ENCODE results near the gene LRP5. TPM values are rescaled to one million over a fixed set of nuclear protein-coding genes. Genes with fewer than 3 reads are reported as not detected.
"Not testable (repeated sequence)": the region's sequence is repeated elsewhere in the genome, so short reads cannot be mapped to it uniquely, and the experiment has no call there.

The LRP5 gene
- total RNA-seq, 2 experiments from 2014 or later = 11.7 to 13.6 TPM

DNA sequence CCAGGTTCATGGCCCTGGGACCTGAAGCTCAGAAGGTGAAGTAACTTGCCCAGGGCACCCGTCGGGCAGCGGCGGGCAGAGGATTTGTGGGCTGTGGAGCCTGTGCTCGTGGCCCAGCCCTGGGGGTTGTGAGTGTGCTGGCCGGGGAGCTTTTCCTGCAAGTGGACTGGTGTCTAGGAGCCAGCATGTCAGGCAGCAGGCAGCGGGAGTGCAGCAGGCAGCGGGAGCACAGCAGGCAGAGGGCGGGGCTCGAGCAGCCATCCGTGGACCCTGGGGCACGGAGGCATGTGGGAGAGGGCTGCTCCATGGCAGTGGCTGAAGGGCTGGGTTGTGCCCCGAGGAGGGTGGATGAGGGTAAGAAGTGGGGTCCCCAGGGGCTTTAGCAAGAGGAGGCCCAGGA lies 75.4 kb downstream of the LRP5 start:
- ATAC-seq (no peak), DNase-seq (no peak)
- CTCF ChIA-PET = interaction anchor here (0.5 to 0.7 kb wide), 2 partner anchors 12 to 308 kb away, joined by 3 to 4 read pairs; no protein-coding TSS in a partner anchor
- Mint-ChIP-seq H3K27me3 (no peaks in the 10 kb centered on the region), H3K4me1 (no peaks in the 10 kb centered on the region), H3K9me3 (ENCODE audit: low read depth) (no peaks in the 10 kb centered on the region), H3K36me3 (ENCODE audit: low read depth) (no peaks in the 10 kb centered on the region), H3K27ac (no peak overlapping the region), H3K4me3 (no peak overlapping the region)
- intact Hi-C loops (cut with DNase I, micrococcal nuclease) = no loop called here
- POLR2A ChIA-PET = no interaction called here

DNA sequence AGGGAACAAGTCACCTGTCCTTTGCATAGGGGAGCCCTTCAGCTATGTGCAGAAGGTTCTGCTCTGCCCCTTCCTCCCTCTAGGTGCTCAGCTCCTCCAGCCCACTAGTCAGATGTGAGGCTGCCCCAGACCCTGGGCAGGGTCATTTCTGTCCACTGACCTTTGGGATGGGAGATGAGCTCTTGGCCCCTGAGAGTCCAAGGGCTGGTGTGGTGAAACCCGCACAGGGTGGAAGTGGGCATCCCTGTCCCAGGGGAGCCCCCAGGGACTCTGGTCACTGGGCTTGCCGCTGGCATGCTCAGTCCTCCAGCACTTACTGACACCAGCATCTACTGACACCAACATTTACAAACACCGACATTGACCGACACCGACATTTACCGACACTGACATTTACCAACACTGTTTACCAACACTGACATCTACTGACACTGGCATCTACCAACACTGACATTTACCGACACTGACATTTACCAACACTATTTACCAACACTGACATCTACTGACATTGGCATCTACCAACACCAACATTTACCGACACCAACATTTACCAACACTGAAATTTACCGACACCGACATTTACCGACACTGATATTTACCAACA lies 76.3 kb downstream of the LRP5 start:
- ChIA-PET POLR2A (no interaction called here), CTCF (interaction anchor here (0.7 kb wide), 1 partner anchor 12 kb away, joined by 3 read pairs; no protein-coding TSS in a partner anchor)
- intact Hi-C loops (cut with DNase I, micrococcal nuclease) = no loop called here
- Mint-ChIP-seq H3K4me1 (no peaks in the 10 kb centered on the region), H3K36me3 (ENCODE audit: low read depth) (no peaks in the 10 kb centered on the region), H3K4me3 (no peak overlapping the region), H3K9me3 (ENCODE audit: low read depth) (no peaks in the 10 kb centered on the region), H3K27ac (no peak overlapping the region), H3K27me3 (no peaks in the 10 kb centered on the region)
- ATAC-seq = no peak
- no peak for DNase-seq

DNA sequence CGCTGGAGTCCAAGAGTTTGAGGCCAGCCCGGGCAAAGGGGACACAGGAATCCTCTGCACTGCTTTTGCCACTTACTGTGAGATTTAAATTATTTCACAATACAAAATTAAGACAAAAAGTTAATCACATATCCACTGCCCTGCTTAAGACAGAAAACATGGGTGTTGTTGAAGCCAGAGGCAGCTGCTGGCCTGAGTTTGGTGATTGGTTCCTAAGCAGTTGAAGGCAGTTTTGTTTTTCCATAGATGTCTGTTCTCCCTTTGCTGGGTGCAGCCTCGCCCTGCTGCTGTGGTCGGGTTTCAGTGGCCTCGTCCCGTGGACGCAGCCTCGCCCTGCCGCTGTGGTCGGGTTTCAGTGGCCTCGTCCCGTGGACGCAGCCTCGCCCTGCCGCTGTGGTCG lies 77.9 kb downstream of the LRP5 start:
- H3K27ac Mint-ChIP-seq = no peak overlapping the region

GRCh38 chr11:68392822-68393221 lies 80.4 kb downstream of the LRP5 start:
- H3K4me1 Mint-ChIP-seq = no peaks in the 10 kb centered on the region
- intact Hi-C loops (cut with DNase I, micrococcal nuclease) = no loop called here
- H3K4me3 Mint-ChIP-seq = no peak overlapping the region
- H3K9me3 Mint-ChIP-seq (ENCODE audit: low read depth) = no peaks in the 10 kb centered on the region
- DNase-seq (no peak), ATAC-seq (no peak)
- H3K36me3 Mint-ChIP-seq (ENCODE audit: low read depth) = no peaks in the 10 kb centered on the region
- CTCF ChIA-PET = no interaction called here
- H3K27me3 Mint-ChIP-seq = no peaks in the 10 kb centered on the region
- H3K27ac Mint-ChIP-seq = no peak overlapping the region
- POLR2A ChIA-PET = no interaction called here

More for the DNA sequence above, 77.9 kb downstream of the LRP5 start:
- Mint-ChIP-seq H3K27me3 (no peaks in the 10 kb centered on the region), H3K4me1 (no peaks in the 10 kb centered on the region), H3K4me3 (no peak overlapping the region), H3K9me3 (ENCODE audit: low read depth) (no peaks in the 10 kb centered on the region), H3K36me3 (ENCODE audit: low read depth) (no peaks in the 10 kb centered on the region)
- DNase-seq (no peak), ATAC-seq (no peak)
- ChIA-PET CTCF (no interaction called here), POLR2A (no interaction called here)
- intact Hi-C loops (cut with DNase I, micrococcal nuclease) = no loop called here

DNA sequence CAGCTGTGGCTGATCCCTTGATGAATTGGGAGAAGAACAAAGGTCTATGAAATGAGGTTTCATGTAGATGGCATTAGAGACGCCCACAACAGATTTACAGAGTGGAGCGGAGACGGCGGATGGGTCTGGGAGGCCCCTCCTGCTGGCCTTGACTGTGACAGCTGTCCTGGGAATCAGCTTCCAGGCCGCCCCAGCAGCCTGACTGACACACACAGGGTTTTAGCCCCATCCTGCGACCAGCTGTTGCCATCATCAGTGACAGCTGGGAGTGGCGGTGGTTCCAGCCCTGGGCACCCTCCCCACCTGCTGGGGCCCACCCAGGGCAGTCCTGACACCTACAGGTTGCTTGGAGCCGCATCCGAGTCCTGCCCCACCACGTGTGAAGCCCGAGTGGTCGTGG lies 84.1 kb downstream of the LRP5 start:
- Mint-ChIP-seq H3K27me3 (no peaks in the 10 kb centered on the region), H3K36me3 (ENCODE audit: low read depth) (no peaks in the 10 kb centered on the region), H3K27ac (no peak overlapping the region), H3K4me3 (no peak overlapping the region), H3K9me3 (ENCODE audit: low read depth) (no peaks in the 10 kb centered on the region), H3K4me1 (no peaks in the 10 kb centered on the region)
- ATAC-seq = no peak
- intact Hi-C loops (cut with DNase I, micrococcal nuclease) = no loop called here
- ChIA-PET CTCF (interaction anchor here (1.0 kb wide), 1 partner anchor 13 kb away, joined by 4 read pairs; no protein-coding TSS in a partner anchor), POLR2A (no interaction called here)
- no peak for DNase-seq

GRCh38 chr11:68397256-68397655 lies 84.9 kb downstream of the LRP5 start:
- H3K4me3 Mint-ChIP-seq = no peak overlapping the region
- DNase-seq (no peak), ATAC-seq (no peak)
- H3K27me3 Mint-ChIP-seq = no peaks in the 10 kb centered on the region
- POLR2A ChIA-PET = no interaction called here
- no peaks in the 10 kb centered on the region for H3K4me1 Mint-ChIP-seq
- H3K27ac Mint-ChIP-seq = no peak overlapping the region
- peaks cover 2% of the 10 kb centered on the region for H3K36me3 Mint-ChIP-seq (ENCODE audit: low read depth)
- H3K9me3 Mint-ChIP-seq (ENCODE audit: low read depth) = no peaks in the 10 kb centered on the region
- intact Hi-C loops (cut with DNase I, micrococcal nuclease) = no loop called here
- CTCF ChIA-PET = no interaction called here

DNA sequence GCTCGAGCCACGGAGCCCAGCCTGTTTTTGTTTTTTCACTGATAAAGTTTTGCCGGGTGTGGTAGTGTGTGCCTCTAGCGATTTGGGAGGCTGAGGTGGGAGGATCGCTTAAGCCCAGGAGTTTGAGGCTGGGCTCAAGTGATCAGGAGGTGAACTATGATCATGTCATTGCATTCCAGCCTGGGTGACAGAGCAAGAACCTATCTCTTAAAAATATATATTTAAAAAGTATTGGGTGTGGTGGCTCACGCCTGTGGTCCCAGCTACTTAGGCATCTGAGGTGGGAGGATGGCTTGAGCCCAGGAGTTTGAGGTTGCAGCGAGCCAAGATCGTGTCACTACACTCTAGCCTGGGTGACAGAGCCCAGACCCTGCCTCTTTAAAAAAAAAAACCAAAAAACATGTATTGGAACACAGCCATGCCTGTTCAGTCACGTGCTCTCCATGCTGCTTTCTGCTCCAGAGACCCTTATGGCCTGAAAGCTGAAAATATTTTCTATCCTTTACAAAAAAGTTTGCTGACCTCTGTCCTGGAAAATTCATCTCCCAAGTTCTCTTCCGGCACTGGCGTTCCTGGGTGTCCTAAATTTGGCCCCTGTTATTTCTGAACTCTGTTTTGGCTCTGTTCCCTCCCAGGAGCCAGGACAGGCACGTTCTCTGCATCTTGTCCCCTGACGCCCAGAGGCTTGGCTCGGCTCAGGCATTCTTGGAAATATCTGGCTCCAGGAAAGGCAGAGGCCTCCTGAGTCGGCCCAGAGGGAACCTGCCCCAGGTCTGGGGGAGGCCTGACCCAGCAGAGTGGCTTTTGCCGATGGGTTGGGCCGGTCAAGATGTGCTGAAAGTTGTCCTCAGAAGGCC lies 86.8 kb downstream of the LRP5 start:
- Mint-ChIP-seq H3K9me3 (ENCODE audit: low read depth) (no peaks in the 10 kb centered on the region), H3K4me3 (no peak overlapping the region), H3K36me3 (ENCODE audit: low read depth) (peaks cover 2% of the 10 kb centered on the region), H3K4me1 (no peaks in the 10 kb centered on the region), H3K27ac (no peak overlapping the region), H3K27me3 (no peaks in the 10 kb centered on the region)
- CTCF ChIA-PET = no interaction called here
- ATAC-seq = no peak
- no peak for DNase-seq
- intact Hi-C loops (cut with DNase I, micrococcal nuclease) = no loop called here
- POLR2A ChIA-PET = no interaction called here

DNA sequence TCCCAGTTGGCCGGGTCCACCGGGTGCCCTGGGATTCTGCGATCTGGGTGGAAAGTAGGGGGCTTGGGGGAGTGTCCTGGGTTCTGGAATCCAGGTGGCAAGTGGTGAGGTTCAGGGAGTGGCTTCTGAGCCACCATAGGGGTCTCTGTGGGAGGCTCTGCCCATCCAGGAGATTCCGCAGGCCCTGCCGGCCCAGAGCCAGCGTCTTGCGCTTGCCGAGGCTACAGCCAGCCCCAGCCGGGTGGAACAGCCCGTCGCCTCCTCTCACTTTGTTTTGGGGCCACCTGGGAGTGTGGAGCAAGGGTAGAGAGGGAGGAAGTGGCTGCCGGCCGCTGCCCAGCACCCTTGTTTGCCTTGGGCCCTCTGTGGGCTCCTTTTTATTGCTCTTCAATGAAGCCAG lies 87.5 kb downstream of the LRP5 start:
- Mint-ChIP-seq H3K4me3 (no peak overlapping the region), H3K9me3 (ENCODE audit: low read depth) (no peaks in the 10 kb centered on the region), H3K36me3 (ENCODE audit: low read depth) (peaks cover 2% of the 10 kb centered on the region), H3K27ac (no peak overlapping the region), H3K27me3 (no peaks in the 10 kb centered on the region), H3K4me1 (no peaks in the 10 kb centered on the region)
- intact Hi-C loops (cut with DNase I, micrococcal nuclease) = no loop called here
- DNase-seq (no peak), ATAC-seq (no peak)
- POLR2A ChIA-PET = no interaction called here
- CTCF ChIA-PET = interaction anchor here (1.6 kb wide), 1 partner anchor 142 kb away, joined by 4 read pairs; no protein-coding TSS in a partner anchor

- H3K4me3 Mint-ChIP-seq; ATAC-seq; H3K9me3 Mint-ChIP-seq (ENCODE audit: low read depth); intact Hi-C loops (cut with DNase I, micrococcal nuclease); H3K36me3 Mint-ChIP-seq (ENCODE audit: low read depth); DNase-seq; H3K27me3 Mint-ChIP-seq; H3K27ac Mint-ChIP-seq; H3K4me1 Mint-ChIP-seq; POLR2A ChIA-PET: not testable (repeated sequence)
- CTCF ChIA-PET = interaction anchor here (1.6 kb wide), 1 partner anchor 143 kb away, joined by 4 read pairs; no protein-coding TSS in a partner anchor
These were observed 88.2 kb downstream of the LRP5 start for GRCh38 chr11:68400584-68400983.

- Mint-ChIP-seq H3K36me3 (ENCODE audit: low read depth) (peaks cover 2% of the 10 kb centered on the region), H3K9me3 (ENCODE audit: low read depth) (no peaks in the 10 kb centered on the region), H3K4me3 (no peak overlapping the region), H3K27ac (no peak overlapping the region), H3K27me3 (no peaks in the 10 kb centered on the region), H3K4me1 (no peaks in the 10 kb centered on the region)
- POLR2A ChIA-PET = no interaction called here
- CTCF ChIA-PET = interaction anchor here (1.6 kb wide), 1 partner anchor 144 kb away, joined by 4 read pairs; no protein-coding TSS in a partner anchor
- intact Hi-C loops (cut with DNase I, micrococcal nuclease) = loop anchor here in 1 of 2 experiments (1.0 kb wide), 1 partner anchor 45 kb away; no protein-coding TSS in a partner anchor
- DNase-seq = no peak
- no peak for ATAC-seq
These were observed 89.5 kb downstream of the LRP5 start for GRCh38 chr11:68401856-68402255.

DNA sequence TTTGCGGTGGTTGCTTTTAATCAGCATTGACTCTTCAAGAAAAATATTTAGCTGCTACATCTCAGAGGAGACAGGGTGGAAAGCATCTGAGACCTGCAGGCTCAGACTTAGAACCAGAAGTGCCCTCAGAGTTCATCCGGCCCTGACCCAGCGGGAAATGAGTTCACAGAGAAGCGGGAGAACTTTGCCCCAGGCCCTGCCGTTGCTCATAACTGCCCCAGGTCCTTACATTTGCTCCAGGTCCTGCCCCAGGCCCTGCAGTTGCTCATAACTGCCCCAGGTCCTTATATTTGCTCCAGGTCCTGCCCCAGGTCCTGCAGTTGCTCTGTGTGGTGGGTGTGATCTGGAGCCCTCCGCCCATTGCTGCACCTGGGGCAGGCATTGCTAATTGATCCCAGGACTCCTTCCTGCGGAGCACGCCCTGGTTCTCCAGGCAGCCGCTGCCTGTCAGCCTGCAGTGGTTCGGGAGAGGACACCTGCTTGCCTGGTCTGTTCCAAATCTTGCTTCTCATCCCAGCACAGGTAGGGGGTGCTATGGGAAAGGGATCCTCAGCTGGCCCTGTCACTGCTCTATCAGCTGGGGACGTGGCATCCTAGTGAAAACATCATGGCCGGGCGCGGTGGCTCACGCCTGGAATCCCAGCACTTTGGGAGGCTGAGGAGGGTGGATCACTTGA lies 90.1 kb downstream of the LRP5 start:
- H3K4me1 Mint-ChIP-seq = no peaks in the 10 kb centered on the region
- peaks cover 2% of the 10 kb centered on the region for H3K36me3 Mint-ChIP-seq (ENCODE audit: low read depth)
- ChIA-PET POLR2A (interaction anchor here (0.6 kb wide), 1 partner anchor 44 kb away, joined by 5 read pairs; no protein-coding TSS in a partner anchor), CTCF (interaction anchor here (0.7 kb wide), 1 partner anchor 156 kb away, joined by 3 read pairs; no protein-coding TSS in a partner anchor)
- H3K27ac Mint-ChIP-seq = no peak overlapping the region
- H3K4me3 Mint-ChIP-seq = no peak overlapping the region
- no peaks in the 10 kb centered on the region for H3K9me3 Mint-ChIP-seq (ENCODE audit: low read depth)
- H3K27me3 Mint-ChIP-seq = no peaks in the 10 kb centered on the region
- ATAC-seq (no peak), DNase-seq (peak; percentile 27)
- intact Hi-C loops (cut with DNase I, micrococcal nuclease) = loop anchor here in 1 of 2 experiments (1.0 kb wide), 1 partner anchor 45 kb away; no protein-coding TSS in a partner anchor
